Bone marrow (tissue), 2 donors: ENCODE data around the gene RCOR3.
A peak's percentile ranks its signal among the peaks of the same experiment; 100 is the strongest.
"Not testable (repeated sequence)": the region's sequence is repeated elsewhere in the genome, so short reads cannot be mapped to it uniquely, and the experiment has no call there.

Source experiments
- DNase-seq, 2 donors: peaks; one replicate each; lab custom pipeline; 2025; lab: John Stamatoyannopoulos, UW

Gene RCOR3

DNA sequence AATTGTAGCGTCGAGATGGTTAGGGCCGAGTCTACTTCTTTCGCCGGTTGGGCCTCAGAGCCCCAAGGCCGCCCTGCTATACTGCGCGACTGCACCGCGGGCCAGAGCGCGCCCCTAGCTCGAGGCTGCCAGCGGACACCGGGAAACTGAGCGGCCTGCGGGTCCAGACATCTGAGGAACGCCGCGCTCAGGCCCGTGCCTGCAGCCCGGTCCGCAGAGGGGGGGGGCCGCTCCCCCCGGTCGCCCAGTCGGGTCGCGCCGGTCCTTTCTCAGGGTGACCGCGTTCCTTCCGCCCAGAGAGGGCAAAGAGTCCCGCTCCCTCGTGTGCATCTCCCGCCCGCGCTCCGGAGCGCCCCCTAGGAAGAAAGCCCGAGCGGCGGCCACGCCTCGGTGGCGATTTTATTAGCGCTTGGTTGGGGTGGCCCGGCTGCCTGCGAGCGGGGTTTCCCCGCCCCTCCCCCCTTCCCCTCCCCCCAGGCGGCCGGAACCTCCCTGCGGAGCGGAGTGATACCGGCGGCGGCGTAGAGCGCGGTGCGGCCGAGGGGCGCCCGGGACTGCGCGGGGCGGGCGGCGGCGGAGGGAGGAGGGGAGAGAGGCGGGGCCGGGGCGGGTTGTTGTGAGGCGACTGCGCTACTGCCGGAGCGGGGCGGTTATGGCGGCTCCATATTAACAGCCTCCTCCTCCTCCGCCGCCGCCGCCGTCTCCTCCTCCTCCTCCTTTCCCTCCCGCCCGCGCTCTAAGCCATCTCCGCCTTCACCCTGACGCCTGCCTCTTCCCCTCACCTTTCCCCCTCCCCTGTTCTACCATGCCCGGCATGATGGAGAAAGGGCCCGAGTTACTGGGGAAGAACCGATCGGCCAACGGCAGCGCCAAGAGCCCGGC lies at the start of gene RCOR3:
TSS of gene RCOR3 (plus strand) at position 611 of the 882 bp plus-strand sequence. CDS start at position 806, 195 bp downstream.
- peak; percentile 86 to 91 for DNase-seq

GRCh38 chr1:211210052-211210451 lies 49.1 kb upstream of the RCOR3 start:
- DNase-seq = no peak

GRCh38 chr1:211210965-211211364 lies 48.2 kb upstream of the RCOR3 start:
- DNase-seq = no peak

DNA sequence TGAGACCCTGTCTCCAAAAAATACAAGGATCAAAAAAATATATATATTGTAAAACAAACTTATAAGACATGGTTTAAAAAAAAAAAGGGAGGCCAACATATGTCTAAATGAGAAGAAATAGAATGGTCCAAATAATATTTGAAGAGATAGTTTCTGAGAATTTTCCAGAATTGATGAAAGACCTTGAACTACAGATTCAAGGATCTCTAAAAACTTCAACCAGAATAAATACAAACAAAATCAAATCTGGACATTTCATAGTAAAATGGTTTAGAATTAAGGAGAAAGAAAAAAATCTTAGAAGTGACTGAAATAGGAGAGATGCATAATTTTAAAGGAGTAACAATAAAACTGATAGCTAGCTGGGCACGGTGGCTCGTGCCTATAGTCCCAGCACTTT lies 45.5 kb upstream of the RCOR3 start:
- no peak for DNase-seq

DNA sequence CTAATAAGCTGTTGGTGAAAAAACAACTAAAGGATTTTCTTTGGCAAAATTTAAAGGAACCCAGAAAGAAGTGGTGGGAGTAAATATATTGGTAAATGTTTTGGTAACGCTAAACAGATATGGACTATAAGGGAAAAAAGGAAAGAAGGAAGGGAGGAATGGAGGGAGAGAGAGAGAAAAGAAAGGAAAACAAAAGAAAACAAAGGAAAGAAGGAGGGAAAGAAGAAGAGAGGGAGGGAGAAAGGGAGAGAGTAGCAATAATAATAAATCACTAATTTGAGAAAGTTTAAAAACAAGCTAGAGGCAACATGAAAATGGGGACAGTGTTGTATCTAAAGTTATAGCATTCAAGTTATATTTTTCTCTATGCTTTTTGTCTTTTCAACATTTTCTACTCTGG lies 43.6 kb upstream of the RCOR3 start:
- no peak for DNase-seq

DNA sequence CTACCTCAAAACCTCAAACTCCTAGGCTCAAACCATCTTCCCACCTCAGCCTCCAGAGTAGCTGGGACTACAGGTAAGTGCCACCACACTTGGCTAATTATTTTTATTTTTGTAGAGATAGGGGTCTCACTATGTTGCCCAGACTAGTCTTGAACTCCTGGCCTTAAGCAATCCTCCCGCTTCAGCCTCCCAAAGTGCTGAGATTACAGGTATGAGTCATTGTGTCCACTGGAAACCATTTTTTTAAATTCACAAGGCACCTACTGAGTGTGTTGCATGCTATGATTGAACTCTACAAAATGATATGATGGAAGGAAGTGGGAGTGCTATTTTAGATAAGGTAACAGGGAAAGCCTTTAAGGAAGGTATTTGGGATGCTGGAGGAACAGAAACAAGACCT lies 41.8 kb upstream of the RCOR3 start:
- no peak for DNase-seq

GRCh38 chr1:211222469-211223234 lies 36.5 kb upstream of the RCOR3 start:
- not testable (repeated sequence) for DNase-seq

- DNase-seq = peak in 1 of 2 donors; percentile 2
These were observed 30.4 kb upstream of the RCOR3 start for GRCh38 chr1:211228573-211229364.

DNA sequence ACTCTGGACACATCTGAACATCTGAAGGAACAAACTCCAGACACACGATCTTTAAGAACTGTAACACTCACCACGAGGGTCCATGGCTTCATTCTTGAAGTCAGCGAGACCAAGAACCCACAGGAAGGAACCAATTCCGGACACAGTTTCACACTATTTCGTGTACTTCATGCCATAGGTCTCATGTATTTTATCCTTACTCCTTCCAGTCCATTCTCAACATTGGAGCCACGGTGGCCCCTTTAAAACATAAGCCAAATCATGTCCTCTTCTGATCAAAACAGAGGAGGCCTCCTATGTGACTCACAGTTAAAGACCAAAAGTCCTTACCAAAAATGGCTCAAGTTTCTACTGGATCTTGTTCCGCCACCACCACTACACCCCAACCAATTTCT lies 29.8 kb upstream of the RCOR3 start:
- no peak for DNase-seq

GRCh38 chr1:211231873-211232272 lies 27.3 kb upstream of the RCOR3 start:
- no peak for DNase-seq

- no peak for DNase-seq
These were observed 22.4 kb upstream of the RCOR3 start for GRCh38 chr1:211236633-211237320.

- DNase-seq = no peak
These were observed 21.6 kb upstream of the RCOR3 start for GRCh38 chr1:211237579-211237978.

GRCh38 chr1:211240567-211240966 lies 18.6 kb upstream of the RCOR3 start:
- DNase-seq = not testable (repeated sequence)

DNA sequence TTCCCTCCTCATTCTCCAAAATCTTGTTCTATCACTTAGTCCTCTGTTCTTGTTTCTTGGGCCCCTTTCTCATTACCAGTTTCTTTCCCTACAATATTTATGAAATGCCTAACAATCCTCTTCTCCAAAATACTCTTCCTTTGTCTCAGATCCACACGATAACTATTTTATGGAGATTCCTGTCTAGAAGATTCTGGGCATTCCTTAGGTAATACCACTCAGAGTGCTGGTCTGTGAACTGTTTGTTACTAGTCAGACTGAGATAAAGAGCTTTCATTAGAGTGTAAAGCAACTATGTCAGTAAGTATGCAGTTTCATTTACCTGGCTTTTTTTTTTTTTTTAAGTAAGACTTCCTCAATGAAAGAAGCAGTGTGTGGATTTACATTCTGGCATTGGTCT lies 18.1 kb upstream of the RCOR3 start:
- DNase-seq = no peak

DNA sequence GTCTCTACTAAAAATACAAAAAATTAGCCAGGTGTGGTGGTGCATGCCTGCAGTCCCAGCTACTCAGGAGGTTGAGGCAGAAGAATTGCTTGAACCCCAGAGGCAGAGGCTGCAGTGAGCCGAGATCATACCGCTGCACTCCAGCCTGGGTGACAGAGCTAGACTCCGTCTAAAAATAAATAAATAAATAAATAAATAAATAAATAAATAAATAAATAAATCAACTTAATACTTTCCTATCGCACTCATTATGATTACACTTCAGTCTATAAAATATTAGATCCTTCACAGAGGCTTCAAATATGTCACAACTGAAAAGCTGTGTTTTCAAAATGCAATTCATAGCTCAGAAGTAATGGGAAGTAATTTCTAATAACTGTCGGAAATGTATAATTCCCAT lies 15.5 kb upstream of the RCOR3 start:
- DNase-seq = not testable (repeated sequence)

DNA sequence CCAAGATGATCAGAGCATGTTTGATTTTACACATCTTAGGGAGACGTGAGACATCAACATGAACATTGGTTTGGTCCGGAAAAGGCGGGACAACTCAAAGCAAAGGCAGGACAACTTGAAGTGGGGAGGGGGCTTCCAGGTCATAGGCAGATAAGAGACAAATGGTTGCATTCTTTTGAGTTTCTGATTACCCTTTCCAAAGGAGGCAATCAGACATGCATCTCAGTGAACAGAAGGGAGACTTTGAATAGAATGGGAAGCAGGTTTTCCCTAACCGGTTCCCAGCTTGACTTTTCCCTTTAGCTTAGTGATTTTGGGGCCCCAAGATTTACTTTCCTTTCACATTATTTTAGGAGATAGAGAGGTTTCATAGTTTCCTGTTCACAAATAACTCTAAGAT lies 12.6 kb upstream of the RCOR3 start:
- not testable (repeated sequence) for DNase-seq

- DNase-seq = no peak
These were observed 11.2 kb upstream of the RCOR3 start for GRCh38 chr1:211247921-211248320.

DNA sequence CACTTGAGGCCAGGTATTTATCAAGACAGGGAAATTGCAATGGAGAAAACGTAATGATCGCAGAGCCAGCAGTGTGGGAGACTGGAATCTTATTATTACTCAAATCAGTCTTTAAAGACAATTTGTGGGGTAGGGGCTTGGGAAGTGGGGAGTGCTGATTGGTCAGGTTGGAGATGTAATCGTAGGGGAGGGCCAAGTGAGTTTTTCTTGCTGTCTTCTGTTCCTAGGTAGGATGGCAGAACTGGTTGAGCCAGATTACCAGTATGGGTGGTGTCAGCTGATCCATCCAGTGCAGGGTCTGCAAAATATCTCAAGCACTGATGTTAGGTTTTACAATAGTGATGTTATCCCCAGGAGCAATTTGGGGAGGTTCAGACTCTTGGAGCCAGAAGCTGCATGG lies 9.6 kb upstream of the RCOR3 start:
- DNase-seq = not testable (repeated sequence)

DNA sequence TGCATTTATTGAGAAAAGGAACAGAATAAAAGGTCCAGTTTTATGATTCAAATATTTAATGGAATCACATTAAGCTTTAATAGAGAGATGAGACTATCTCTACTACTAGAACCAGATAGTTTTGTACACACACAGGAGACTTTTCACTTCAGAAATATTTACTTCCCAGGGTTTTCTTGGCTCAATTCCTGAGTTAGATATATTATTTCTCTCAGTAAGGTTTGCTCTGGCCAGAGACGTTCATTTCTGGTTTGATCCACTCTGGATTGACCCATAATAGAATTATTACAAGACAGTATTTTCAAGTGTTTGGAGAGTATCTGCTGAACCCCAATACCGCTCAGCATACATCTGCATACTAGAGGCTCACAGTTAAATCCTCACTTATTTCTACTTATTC lies 1.3 kb upstream of the RCOR3 start:
- no peak for DNase-seq

DNA sequence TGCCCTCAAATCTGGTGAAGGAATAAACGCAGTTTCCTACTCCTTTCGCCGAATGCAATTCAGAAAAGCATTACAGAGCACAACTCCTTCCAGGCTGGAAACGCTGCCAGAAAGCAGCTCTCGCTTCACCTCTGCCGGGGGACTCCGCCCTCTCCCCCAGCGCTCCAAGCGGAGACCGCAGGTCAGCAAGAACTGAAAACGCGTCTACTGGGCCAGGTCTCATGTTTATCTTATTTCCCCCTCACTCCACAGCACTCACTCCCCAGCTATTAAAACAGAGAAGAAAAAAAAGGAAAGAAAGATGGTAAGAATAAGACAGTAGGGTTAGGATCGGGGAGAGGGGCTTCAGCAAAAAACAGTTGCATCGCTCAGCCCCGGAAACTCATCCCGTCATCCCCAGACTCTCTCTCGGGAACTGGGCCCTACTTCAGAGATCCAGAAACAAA lies 833 bp upstream of the RCOR3 start:
- DNase-seq = peak; percentile 53 to 63

DNA sequence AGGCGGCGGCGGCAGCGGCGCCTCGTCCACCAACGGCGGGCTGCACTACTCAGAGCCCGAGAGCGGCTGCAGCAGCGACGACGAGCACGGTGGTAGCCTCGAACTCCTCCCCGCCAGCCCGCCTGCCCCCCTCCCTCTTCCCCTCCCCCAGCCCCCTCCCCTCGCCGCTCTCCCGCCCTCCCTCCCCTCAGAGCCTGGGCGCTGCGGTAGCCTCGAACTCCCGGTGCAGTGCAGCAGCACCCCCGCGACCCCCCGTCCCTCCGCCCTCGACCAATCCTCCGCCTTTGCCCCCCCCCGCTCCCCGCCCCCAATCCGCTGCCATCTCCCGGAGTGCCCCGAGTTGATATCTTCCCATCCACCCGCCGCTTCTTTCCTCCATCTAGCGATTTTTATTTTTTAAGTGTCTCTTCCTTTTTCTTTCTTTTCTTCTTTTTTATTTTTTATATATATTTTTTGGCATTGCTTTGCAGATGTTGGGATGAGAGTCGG lies 516 bp downstream of the RCOR3 start:
- DNase-seq = peak in 1 of 2 donors; percentile 16
